Sigmoid colon (tissue), 7 donors: ENCODE measurements around the gene KIF4A. TPM values are rescaled to one million over a fixed set of nuclear protein-coding genes. Genes with fewer than 3 reads are reported as not detected.

ENCODE experiments used
- DNase-seq: peaks from one replicate; pipeline ENCODE4 v3.0.0-alpha.2; 2019
- H3K27ac ChIP-seq, 4 donors: fragments of 200-600 bp; sonication (generic); one replicate each; pipeline ENCODE4 v1.5.1; 2016 to 2019; ENCODE audit warnings: mild to moderate bottlenecking in 1 of 4
- H3K27me3 ChIP-seq, 3 donors: fragments of 200-600 bp; sonication (generic); one replicate each; pipeline ENCODE4 v1.5.1; 2019; ENCODE audit warnings: mild to moderate bottlenecking in 1 of 3
- H3K36me3 ChIP-seq, 4 donors: fragments of 200-600 bp; sonication (generic); one replicate each; pipeline ENCODE4 v1.5.1; 2016 to 2019
- H3K4me1 ChIP-seq, 4 donors: fragments of 200-600 bp; sonication (generic); one replicate each; pipeline ENCODE4 v1.5.1; 2017 to 2019
- H3K4me3 ChIP-seq, 4 donors: fragments of 200-600 bp; sonication (generic); one replicate each; pipeline ENCODE4 v1.5.1; 2017 to 2019; ENCODE audit warnings: mild to moderate bottlenecking in 2 of 4, moderate library complexity in 1 of 4
- H3K9me3 ChIP-seq, 4 donors: fragments of 200-600 bp in 3 of 4; sonication (generic) in 3 of 4; one replicate each; pipeline versions ENCODE4 v1.5.1 to v1.6.1; 2013 to 2019
- CTCF ChIP-seq, 4 experiments: fragments of 450-650 bp in 3 of 4; fragments of 200-600 bp in 1 of 4; IDR thresholded peaks; one replicate each; pipeline ENCODE4 v1.5.1; 2016 to 2019; ENCODE audit warnings: antibody characterized with exemption in 4 of 4, mild to moderate bottlenecking in 3 of 4, moderate library complexity in 2 of 4
- EP300 ChIP-seq, 4 donors: sonication (generic); formaldehyde crosslinking; IDR thresholded peaks; one replicate each; pipeline ENCODE4 v1.6.1; 2017; ENCODE audit warnings: antibody characterized with exemption in 4 of 4
- POLR2A ChIP-seq, 2 donors: fragments of 450-650 bp; IDR thresholded peaks; one replicate each; pipeline ENCODE4 v1.6.1; 2016; ENCODE audit warnings: antibody characterized with exemption in 2 of 2, mild to moderate bottlenecking in 2 of 2, moderate library complexity in 2 of 2
- POLR2AphosphoS5 ChIP-seq, 4 donors: sonication (generic); formaldehyde crosslinking; IDR thresholded peaks; one replicate each; pipeline ENCODE4 v1.6.1; 2017; ENCODE audit warnings: antibody characterized with exemption in 4 of 4
- WGBS, 2 donors: extraction: QIAGEN DNeasy Blood & Tissue Kit; methylation state at CpG; one replicate each; pipeline ENCODE4 v1.1.7; 2013; 5-methylcytosine and 5-hydroxymethylcytosine counted together
- intact Hi-C: fragments of 100-400 bp; cut with DNase I; formaldehyde crosslinking; loops from one replicate; pipeline ENCODE4 v1.15.1; 2023
- polyA plus RNA-seq, 3 donors: library from polyadenylated mRNA; stranded (reverse); fragments of 200-250 nt; gene quantifications; one replicate each; pipeline ENCODE4 v1.2.3, GENCODE V29; 2013
- total RNA-seq, 4 donors: library from RNA; depleted of rRNA; stranded (reverse); fragments of >200 nt; gene quantifications; one replicate each; pipeline ENCODE4 v1.1.0, GENCODE V29; 2016
- donor health status: healthy with polysubstance abuse.
- donor health status: Bipolar disorder and iron deficiency.
- donor health status: healthy.

Gene KIF4A
- total and polyA plus RNA-seq, 7 donors: 0.16 to 5.5 (median 0.55) TPM

- intact Hi-C loops: loop anchor here (10.0 kb wide), 1 partner anchor 147 kb away; the partner anchor contains the start of gene IGBP1
- no peaks in the 10 kb centered on the region for H3K9me3 ChIP-seq
- no peaks in the 10 kb centered on the region for H3K4me1 ChIP-seq
- peaks cover 0 to 4% (median 0%) of the 10 kb centered on the region in 3 donors for H3K27me3 ChIP-seq
- no peak within 1 kb of the TSS for H3K4me3 ChIP-seq
- no peak for DNase-seq
- peaks cover 0 to 2% (median 0%) of the 10 kb centered on the region in 4 donors for H3K36me3 ChIP-seq
- WGBS, 2 donors: 94 to 97% methylated on average over 21 of the region's 21 CpGs
- no peak within 1 kb of the TSS for H3K27ac ChIP-seq
- TF ChIP-seq POLR2A (IDR thresholded peaks at IDR 0.05): no peak
- TF ChIP-seq POLR2AphosphoS5 (IDR thresholded peaks at IDR 0.05): no peak
- no peak for TF ChIP-seq EP300 (IDR thresholded peaks at IDR 0.05)
- no peak for TF ChIP-seq CTCF (IDR thresholded peaks at IDR 0.05)
These were observed 8.0 kb upstream of the KIF4A start, which contains the start of gene RAB41 for GRCh38 chrX:70281951-70282350. RAB41 (plus strand) TSS chrX:70282172; CDS start chrX:70282218, 46 bp downstream.

GRCh38 chrX:70289168-70289792 is 624 bp upstream of the KIF4A start:
- peaks cover 0 to 12% (median 0%) of the 10 kb centered on the region in 4 donors for H3K36me3 ChIP-seq
- peak overlapping the region; percentile 31 to 53 (median 48) for H3K4me3 ChIP-seq
- WGBS, 2 donors: 27 to 31% methylated on average over 11 of the region's 11 CpGs
- intact Hi-C loops: loop anchor here (10.0 kb wide), 1 partner anchor 154 kb away; the partner anchor contains the start of gene IGBP1
- H3K9me3 ChIP-seq: no peaks in the 10 kb centered on the region
- peak overlapping the region; percentile 68 to 78 (median 74) for H3K27ac ChIP-seq
- TF ChIP-seq EP300 (IDR thresholded peaks at IDR 0.05) (no peak), POLR2AphosphoS5 (IDR thresholded peaks at IDR 0.05) (no peak), POLR2A (IDR thresholded peaks at IDR 0.05) (no peak), CTCF (IDR thresholded peaks at IDR 0.05) (no peak)
- H3K27me3 ChIP-seq: no peaks in the 10 kb centered on the region
- no peak for DNase-seq
- H3K4me1 ChIP-seq: peaks cover 0 to 8% (median 6%) of the 10 kb centered on the region in 4 donors

DNA sequence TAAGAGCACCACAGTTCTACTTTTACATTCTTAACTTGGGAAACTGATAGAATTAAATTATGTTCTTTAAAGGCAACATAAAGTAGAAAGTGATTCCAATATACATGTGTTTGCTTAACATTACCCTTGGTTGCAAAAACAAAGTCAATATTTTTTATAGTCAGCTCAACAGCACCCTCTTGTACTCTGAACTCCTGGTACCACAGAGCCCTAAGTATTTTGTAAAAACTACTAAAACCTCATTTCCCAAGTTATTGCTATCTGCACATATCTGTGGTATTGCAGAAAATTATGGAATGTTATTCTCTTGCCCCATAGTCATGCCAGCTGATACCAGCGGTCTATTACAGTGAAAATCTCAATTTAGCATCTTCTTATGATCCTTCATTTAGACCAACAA is 2.9 kb downstream of the KIF4A start:
- DNase-seq: no peak
- Histone ChIP-seq H3K4me3 (no peak overlapping the region), H3K27me3 (no peaks in the 10 kb centered on the region), H3K4me1 (peaks cover 0 to 8% (median 6%) of the 10 kb centered on the region in 4 donors), H3K36me3 (peaks cover 0 to 3% (median 0%) of the 10 kb centered on the region in 4 donors), H3K9me3 (no peaks in the 10 kb centered on the region), H3K27ac (no peak overlapping the region)
- no peak for TF ChIP-seq CTCF (IDR thresholded peaks at IDR 0.05)
- TF ChIP-seq POLR2AphosphoS5 (IDR thresholded peaks at IDR 0.05): no peak
- TF ChIP-seq POLR2A (IDR thresholded peaks at IDR 0.05): no peak
- TF ChIP-seq EP300 (IDR thresholded peaks at IDR 0.05): no peak
- intact Hi-C loops: no loop called here
- WGBS, 2 donors: 0% methylated on average over 1 of the region's 1 CpG

GRCh38 chrX:70293621-70294020 is 3.7 kb downstream of the KIF4A start:
- intact Hi-C loops: no loop called here
- Histone ChIP-seq H3K4me1 (peaks cover 0 to 8% (median 6%) of the 10 kb centered on the region in 4 donors), H3K9me3 (no peaks in the 10 kb centered on the region), H3K27me3 (no peaks in the 10 kb centered on the region), H3K27ac (no peak overlapping the region), H3K36me3 (no peaks in the 10 kb centered on the region), H3K4me3 (no peak overlapping the region)
- no peak for DNase-seq
- WGBS, 2 donors: 90% methylated on average over 5 of the region's 5 CpGs
- no peak for TF ChIP-seq CTCF (IDR thresholded peaks at IDR 0.05)
- TF ChIP-seq EP300 (IDR thresholded peaks at IDR 0.05): no peak
- TF ChIP-seq POLR2AphosphoS5 (IDR thresholded peaks at IDR 0.05): no peak
- TF ChIP-seq POLR2A (IDR thresholded peaks at IDR 0.05): no peak
